B cell (primary cell): Measurements from ENCODE around the gene KCNJ14. TPM values are rescaled to one million over a fixed set of nuclear protein-coding genes. Genes with fewer than 3 reads are reported as not detected.

Source experiments
- ATAC-seq: fragments of 200-7000 bp; cut with Tn5 transposase; one replicate; pipeline ENCODE4 v1.10.0; 2021; ENCODE audit warnings: low read depth, mild to moderate bottlenecking, moderate number of reproducible peaks, moderate library complexity
- CTCF ChIA-PET: fragments of 350-600 bp; sonication (Branson Sonifier 250); formaldehyde crosslinking; loops from one replicate; lab custom pipeline; 2021; ENCODE audit warnings: antibody characterized with exemption, inconsistent platforms; lab: Charles Lee
- POLR2A ChIA-PET: fragments of 350-600 bp; sonication (Branson Sonifier 250); formaldehyde crosslinking; loops from one replicate; lab custom pipeline; 2021; ENCODE audit warnings: antibody characterized with exemption; lab: Charles Lee
- DNase-seq: peaks from one replicate; pipeline ENCODE4 v3.0.0; 2013
- H2AFZ ChIP-seq: 2 replicates; pipeline ENCODE4 v1.6.1; 2012; ENCODE audit warnings: mild to moderate bottlenecking, low read depth, low read length; ENCODE audit not compliant: insufficient read depth, poor library complexity, severe bottlenecking
- H3K27ac ChIP-seq, 2 donors: 1 replicate in 1 of 2; 2 replicates in 1 of 2; pipeline ENCODE4 v1.5.1; 2012 to 2013; ENCODE audit warnings: low read length in 2 of 2, mild to moderate bottlenecking in 2 of 2, moderate library complexity in 1 of 2
- H3K27me3 ChIP-seq, 4 experiments: fragments of 200-600 bp in 1 of 4; sonication (generic) in 1 of 4; replicated peaks in 1 of 4; 1 replicate in 2 of 4; 2 replicates in 2 of 4; pipeline versions ENCODE4 v1.6.1 to v1.7.0; 2013 to 2016; ENCODE audit warnings: low read length in 3 of 4, mild to moderate bottlenecking in 2 of 4, mixed read lengths in 1 of 4, moderate library complexity in 1 of 4; ENCODE audit not compliant: insufficient read depth in 4 of 4, control insufficient read depth in 3 of 4; ENCODE audit errors: control extremely low read depth in 1 of 4
- H3K36me3 ChIP-seq, 2 experiments: replicated peaks in 1 of 2; 1 replicate in 1 of 2; 2 replicates in 1 of 2; pipeline versions ENCODE4 v1.6.1 to v1.7.1; 2013; ENCODE audit warnings: low read length in 1 of 2; ENCODE audit not compliant: insufficient read depth in 2 of 2, control insufficient read depth in 1 of 2; ENCODE audit errors: control extremely low read depth in 1 of 2, extremely low read depth in 1 of 2
- H3K4me1 ChIP-seq, 2 donors: fragments of 200-600 bp in 1 of 2; sonication (generic) in 1 of 2; 1 replicate in 1 of 2; 2 replicates in 1 of 2; pipeline versions ENCODE4 v1.5.1 to v1.6.1; 2013 to 2017; ENCODE audit warnings: low read length in 2 of 2; ENCODE audit not compliant: control insufficient read depth in 2 of 2, insufficient read depth in 2 of 2
- H3K4me2 ChIP-seq: replicated peaks from 2 replicates; pipeline ENCODE3; 2012; ENCODE audit warnings: mild to moderate bottlenecking, low read depth, low read length; ENCODE audit not compliant: poor library complexity, severe bottlenecking
- H3K4me3 ChIP-seq, 5 experiments: fragments of 200-600 bp in 1 of 5; sonication (generic) in 1 of 5; 1 replicate in 3 of 5; 2 replicates in 2 of 5; pipeline versions ENCODE4 v1.5.1 to v1.7.0; 2011 to 2016; ENCODE audit warnings: low read length in 4 of 5, mild to moderate bottlenecking in 4 of 5, low read depth in 2 of 5, control low read depth in 1 of 5, moderate library complexity in 1 of 5; ENCODE audit not compliant: insufficient read depth in 1 of 5; ENCODE audit errors: control extremely low read depth in 1 of 5, extremely low read depth in 1 of 5
- H3K79me2 ChIP-seq: fragments of 200-600 bp; sonication (generic); one replicate; pipeline ENCODE4 v1.6.0; 2016; ENCODE audit warnings: low read length; ENCODE audit not compliant: control insufficient read depth, insufficient read depth
- H3K9ac ChIP-seq: fragments of 200-600 bp; sonication (generic); 2 replicates; pipeline ENCODE4 v1.6.1; 2017; ENCODE audit warnings: mild to moderate bottlenecking, low read length, moderate library complexity
- H3K9me3 ChIP-seq, 3 donors: one replicate each; pipeline versions ENCODE4 v1.6.1 to v1.7.1; 2013; ENCODE audit warnings: low read length in 2 of 3; ENCODE audit not compliant: control insufficient read depth in 2 of 3, insufficient read depth in 1 of 3; ENCODE audit errors: control extremely low read depth in 1 of 3
- H4K20me1 ChIP-seq: 2 replicates; pipeline ENCODE4 v1.6.0; 2012; ENCODE audit warnings: mild to moderate bottlenecking, low read length; ENCODE audit not compliant: insufficient read depth, control insufficient read depth, poor library complexity, severe bottlenecking
- H3K27ac Mint-ChIP-seq: one replicate; pipeline ENCODE4 v1.8.0; 2021; ENCODE audit warnings: mixed read lengths
- H3K27me3 Mint-ChIP-seq: one replicate; pipeline ENCODE4 v1.8.0; 2021; ENCODE audit warnings: mixed read lengths
- H3K4me1 Mint-ChIP-seq: one replicate; pipeline ENCODE4 v1.8.0; 2021; ENCODE audit warnings: mixed read lengths
- H3K4me3 Mint-ChIP-seq: one replicate; pipeline ENCODE4 v1.8.0; 2021; ENCODE audit warnings: mixed read lengths
- H3K9me3 Mint-ChIP-seq: one replicate; pipeline ENCODE4 v1.8.0; 2022; ENCODE audit warnings: mixed read lengths; ENCODE audit not compliant: insufficient read depth
- EZH2 ChIP-seq: IDR thresholded peaks from 2 replicates; pipeline ENCODE4 v1.6.1; 2012; ENCODE audit warnings: borderline replicate concordance, low read depth, mild to moderate bottlenecking, moderate library complexity, low read length; ENCODE audit not compliant: insufficient read depth, poor library complexity, severe bottlenecking
- WGBS: methylation state at CpG from one replicate; pipeline ENCODE4 v1.1.5; 2013; ENCODE audit warnings: missing lambda C conversion rate; ENCODE audit not compliant: insufficient coverage; 5-methylcytosine and 5-hydroxymethylcytosine counted together
- intact Hi-C: fragments of 100-400 bp; cut with micrococcal nuclease; formaldehyde crosslinking; loops from one replicate; pipeline ENCODE4 v1.10.0; 2022
- polyA plus RNA-seq: library from polyadenylated mRNA; depleted of rRNA; stranded (reverse); fragments of >200 nt; gene quantifications from 2 replicates; pipeline ENCODE4 v1.2.3, GENCODE V29; 2012
- total RNA-seq, 2 donors: library from RNA; stranded (reverse); fragments of 120-200 nt in 1 of 2; gene quantifications; 1 replicate in 1 of 2; 2 replicates in 1 of 2; pipeline versions ENCODE4 v1.2.3 to v1.2.4, GENCODE V29; 2013 to 2022
- TF ChIP-seq, protein P1 (sequence below): fragments of 200-600 bp; IDR thresholded peaks from one replicate; pipeline ENCODE4 v1.8.0; 2022; ENCODE audit warnings: antibody characterized with exemption, mild to moderate bottlenecking

The KCNJ14 gene
- total and polyA plus RNA-seq, 2 donors (not counting 1 experiment from before 2014, with no cell fraction given): 1.5 to 2.3 TPM

- H3K4me3 Mint-ChIP-seq: no peak overlapping the region
- Histone ChIP-seq H3K27ac (no peak overlapping the region), H3K4me1 (peaks cover 28 to 30% of the 10 kb centered on the region in 2 donors), H3K27me3 (peaks cover 0 to 37% (median 14%) of the 10 kb centered on the region in 4 experiments), H3K79me2 (no peaks in the 10 kb centered on the region), H3K4me2 (no peak overlapping the region), H2AFZ (no peak overlapping the region), H3K4me3 (no peak overlapping the region), H3K36me3 (no peaks in the 10 kb centered on the region), H4K20me1 (no peaks in the 10 kb centered on the region), H3K9ac (no peak overlapping the region), H3K9me3 (peaks cover 0 to 7% (median 0%) of the 10 kb centered on the region in 3 donors)
- H3K27me3 Mint-ChIP-seq: peaks cover 15% of the 10 kb centered on the region
- intact Hi-C loops: no loop called here
- no peak overlapping the region for H3K27ac Mint-ChIP-seq
- ChIA-PET CTCF (interaction anchor here (0.8 to 4.8 kb wide), 6 partner anchors 15 to 100 kb away, joined by 3 to 40 read pairs (median 14); no protein-coding TSS in a partner anchor), POLR2A (interaction anchor here (0.6 to 0.8 kb wide), 3 partner anchors 92 to 372 kb away, joined by 3 to 5 read pairs (median 5); partner anchors contain the start of gene RPL18)
- H3K9me3 Mint-ChIP-seq: no peaks in the 10 kb centered on the region
- ATAC-seq (no peak), DNase-seq (peak; percentile 16)
- H3K4me1 Mint-ChIP-seq: peaks cover 13% of the 10 kb centered on the region
- TF ChIP-seq, protein P1, sequence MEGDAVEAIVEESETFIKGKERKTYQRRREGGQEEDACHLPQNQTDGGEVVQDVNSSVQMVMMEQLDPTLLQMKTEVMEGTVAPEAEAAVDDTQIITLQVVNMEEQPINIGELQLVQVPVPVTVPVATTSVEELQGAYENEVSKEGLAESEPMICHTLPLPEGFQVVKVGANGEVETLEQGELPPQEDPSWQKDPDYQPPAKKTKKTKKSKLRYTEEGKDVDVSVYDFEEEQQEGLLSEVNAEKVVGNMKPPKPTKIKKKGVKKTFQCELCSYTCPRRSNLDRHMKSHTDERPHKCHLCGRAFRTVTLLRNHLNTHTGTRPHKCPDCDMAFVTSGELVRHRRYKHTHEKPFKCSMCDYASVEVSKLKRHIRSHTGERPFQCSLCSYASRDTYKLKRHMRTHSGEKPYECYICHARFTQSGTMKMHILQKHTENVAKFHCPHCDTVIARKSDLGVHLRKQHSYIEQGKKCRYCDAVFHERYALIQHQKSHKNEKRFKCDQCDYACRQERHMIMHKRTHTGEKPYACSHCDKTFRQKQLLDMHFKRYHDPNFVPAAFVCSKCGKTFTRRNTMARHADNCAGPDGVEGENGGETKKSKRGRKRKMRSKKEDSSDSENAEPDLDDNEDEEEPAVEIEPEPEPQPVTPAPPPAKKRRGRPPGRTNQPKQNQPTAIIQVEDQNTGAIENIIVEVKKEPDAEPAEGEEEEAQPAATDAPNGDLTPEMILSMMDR: no peak
- TF ChIP-seq EZH2: no peak
- 94% methylated on average over 13 of the region's 32 CpGs for WGBS
Measured at GRCh38 chr19:48508729-48509411, 53.5 kb downstream of the KCNJ14 start.
